ENCODE data around the gene CD44. TPM values are rescaled to one million over a fixed set of nuclear protein-coding genes. Genes with fewer than 3 reads are reported as not detected.

The CD44 gene
- polyA plus RNA-seq, 1 of the 3 experiments (the other 2 are of a cell fraction) = 457 TPM

GRCh38 chr11:35247428-35247827, 108.5 kb downstream of the CD44 start (continued):
- no peak for TF ChIP-seq RAD21 (IDR thresholded peaks at IDR 0.05; ENCODE audit: low read length)
- no peak for TF ChIP-seq RCOR1 (IDR thresholded peaks at IDR 0.05; ENCODE audit: low read length)
- TF ChIP-seq RXRA (IDR thresholded peaks at IDR 0.05; ENCODE audit: borderline replicate concordance, low read depth) = no peak
- TF ChIP-seq CHD2 (IDR thresholded peaks at IDR 0.05; ENCODE audit: low read length, partially characterized antibody) = no peak
- TF ChIP-seq ELF1 (IDR thresholded peaks at IDR 0.05) = no peak
- no peak for TF ChIP-seq NRF1 (IDR thresholded peaks at IDR 0.05; ENCODE audit: low read depth, low read length)

GRCh38 chr11:35247863-35248262, 108.9 kb downstream of the CD44 start:
- no peaks in the 10 kb centered on the region for H3K4me1 ChIP-seq (ENCODE audit: control insufficient read depth in 1 of 2, insufficient read depth in 2 of 2, low read depth in 1 of 2, low read length in 1 of 2)
- no peaks in the 10 kb centered on the region for H3F3A ChIP-seq (replicated peaks; ENCODE audit: insufficient read depth)
- no peak overlapping the region for H2AFZ ChIP-seq (ENCODE audit: low read depth)
- H3K27me3 ChIP-seq (ENCODE audit: insufficient read depth) = no peaks in the 10 kb centered on the region
- H3K9me3 ChIP-seq = no peaks in the 10 kb centered on the region
- H3K9ac ChIP-seq = no peak overlapping the region
- CTCF ChIA-PET = interaction anchor here (1.0 to 1.4 kb wide), 3 partner anchors 9 to 70 kb away, joined by 3 to 4 read pairs (median 3); no protein-coding TSS in a partner anchor
- no peaks in the 10 kb centered on the region for H3K9me2 ChIP-seq
- 93% methylated on average over 3 of the region's 3 CpGs for WGBS (ENCODE audit: low lambda C conversion rate)
- no peak overlapping the region for H3K4me3 ChIP-seq (ENCODE audit: low read depth in 2 of 2, low read length in 1 of 2)
- DNase-seq = no peak
- no peaks in the 10 kb centered on the region for H3K36me3 ChIP-seq (replicated peaks in 1 of 2; ENCODE audit: control insufficient read depth in 1 of 2, insufficient read depth in 2 of 2, low read length in 1 of 2)
- H3K79me2 ChIP-seq (ENCODE audit: insufficient read depth) = no peaks in the 10 kb centered on the region
- no peak overlapping the region for H3K4me2 ChIP-seq
- no peaks in the 10 kb centered on the region for H4K20me1 ChIP-seq (ENCODE audit: insufficient read depth)
- no peak for TF ChIP-seq TCF12 (IDR thresholded peaks at IDR 0.05)
- POLR2A ChIA-PET = no interaction called here
- no peak overlapping the region for H3K27ac ChIP-seq (ENCODE audit: low read depth in 2 of 2, low read length in 1 of 2)

GRCh38 chr11:35248558-35249323, 109.8 kb downstream of the CD44 start:
- Histone ChIP-seq H3K27ac (ENCODE audit: low read depth in 2 of 2, low read length in 1 of 2) (no peak overlapping the region), H3K4me3 (ENCODE audit: low read depth in 2 of 2, low read length in 1 of 2) (no peak overlapping the region), H2AFZ (ENCODE audit: low read depth) (no peak overlapping the region), H3F3A (replicated peaks; ENCODE audit: insufficient read depth) (peaks cover 3% of the 10 kb centered on the region), H3K4me1 (ENCODE audit: control insufficient read depth in 1 of 2, insufficient read depth in 2 of 2, low read depth in 1 of 2, low read length in 1 of 2) (peaks cover 0 to 3% of the 10 kb centered on the region in 2 experiments; a peak in 2 of 4 replicates), H4K20me1 (ENCODE audit: insufficient read depth) (no peaks in the 10 kb centered on the region), H3K9me2 (no peaks in the 10 kb centered on the region), H3K79me2 (ENCODE audit: insufficient read depth) (no peaks in the 10 kb centered on the region), H3K9ac (no peak overlapping the region), H3K9me3 (no peaks in the 10 kb centered on the region), H3K27me3 (ENCODE audit: insufficient read depth) (no peaks in the 10 kb centered on the region), H3K36me3 (replicated peaks in 1 of 2; ENCODE audit: control insufficient read depth in 1 of 2, insufficient read depth in 2 of 2, low read length in 1 of 2) (no peaks in the 10 kb centered on the region), H3K4me2 (no peak overlapping the region)
- DNase-seq = no peak
- 76% methylated on average over 4 of the region's 4 CpGs for whole genome bisulfite sequencing (ENCODE audit: low lambda C conversion rate)
- POLR2A ChIA-PET = no interaction called here
- CTCF ChIA-PET = interaction anchor here (1.1 kb wide), 1 partner anchor 10 kb away, joined by 3 read pairs; no protein-coding TSS in a partner anchor
- no peak for TF ChIP-seq REST (IDR thresholded peaks at IDR 0.05; ENCODE audit: low read depth, low read length)
- no peak for TF ChIP-seq IRF3 (IDR thresholded peaks at IDR 0.05; ENCODE audit: low read depth, low read length)
- no peak for TF ChIP-seq GABPA (IDR thresholded peaks at IDR 0.05; ENCODE audit: low read depth)
- TF ChIP-seq MAX (IDR thresholded peaks at IDR 0.05; ENCODE audit: low read depth) = no peak
- TF ChIP-seq RCOR1 (IDR thresholded peaks at IDR 0.05; ENCODE audit: low read length) = no peak
- no peak for TF ChIP-seq USF1 (IDR thresholded peaks at IDR 0.05; ENCODE audit: borderline replicate concordance, low read depth)
- TF ChIP-seq MEF2A (IDR thresholded peaks at IDR 0.05; ENCODE audit: borderline replicate concordance, low read depth) = no peak
- TF ChIP-seq CHD2 (IDR thresholded peaks at IDR 0.05; ENCODE audit: low read length, partially characterized antibody) = no peak
- TF ChIP-seq EZH2phosphoT487 (IDR thresholded peaks at IDR 0.05; ENCODE audit: borderline replicate concordance, low read depth) = no peak
- no peak for TF ChIP-seq FOXM1 (IDR thresholded peaks at IDR 0.05; ENCODE audit: low read depth)
- no peak for TF ChIP-seq EP300 (IDR thresholded peaks at IDR 0.05; ENCODE audit: borderline replicate concordance in 1 of 2, low read depth in 1 of 2, low read length in 1 of 2)
- TF ChIP-seq POLR2AphosphoS5 (IDR thresholded peaks at IDR 0.05; ENCODE audit: low read depth, low read length) = no peak
- no peak for TF ChIP-seq NRF1 (IDR thresholded peaks at IDR 0.05; ENCODE audit: low read depth, low read length)
